Measurements from ENCODE around the gene HSPA1A.

DNA sequence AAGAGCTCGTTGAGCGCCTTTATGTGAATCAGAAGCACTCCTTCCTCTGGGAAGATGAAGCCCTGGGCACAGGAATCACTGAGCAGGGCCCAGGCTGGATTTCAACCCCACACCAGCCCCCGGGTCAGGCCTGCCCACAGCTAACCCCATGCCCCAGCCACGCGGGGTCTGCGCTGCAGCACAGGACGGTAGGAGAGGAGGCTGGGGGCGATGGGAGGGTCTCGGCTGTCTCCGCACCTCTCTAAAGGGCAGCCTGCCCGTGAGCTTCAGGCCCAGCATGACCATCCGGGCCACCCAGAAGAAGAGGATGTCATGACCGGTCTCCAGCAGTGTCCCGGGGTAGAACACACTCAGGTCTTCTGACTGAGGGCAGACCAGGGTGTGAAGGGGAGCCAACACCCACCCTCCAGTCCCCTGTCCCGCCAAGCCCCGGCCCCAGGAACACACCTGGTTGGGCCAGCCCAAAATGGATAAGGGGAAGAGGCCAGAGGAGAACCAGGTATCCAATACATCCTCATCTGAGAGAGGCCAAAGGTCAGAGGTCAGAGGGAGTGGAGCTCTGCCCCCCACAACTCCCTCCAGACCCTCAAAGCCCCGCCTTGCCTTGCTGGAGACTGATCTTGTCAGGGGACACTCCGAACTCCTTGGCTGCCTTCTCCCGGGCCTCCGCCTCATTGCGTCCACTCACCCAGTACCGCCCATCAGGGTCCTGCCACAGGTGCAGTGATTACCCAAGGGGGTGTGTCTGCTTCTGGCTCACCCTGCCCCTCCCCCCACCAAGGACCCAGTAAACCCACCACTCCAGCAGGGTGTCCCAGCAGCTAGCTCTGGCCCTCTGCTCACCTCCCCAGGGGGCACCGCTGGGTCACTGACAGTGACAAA is 33.9 kb upstream of the HSPA1A start:
- TF ChIP-seq, protein P1, sequence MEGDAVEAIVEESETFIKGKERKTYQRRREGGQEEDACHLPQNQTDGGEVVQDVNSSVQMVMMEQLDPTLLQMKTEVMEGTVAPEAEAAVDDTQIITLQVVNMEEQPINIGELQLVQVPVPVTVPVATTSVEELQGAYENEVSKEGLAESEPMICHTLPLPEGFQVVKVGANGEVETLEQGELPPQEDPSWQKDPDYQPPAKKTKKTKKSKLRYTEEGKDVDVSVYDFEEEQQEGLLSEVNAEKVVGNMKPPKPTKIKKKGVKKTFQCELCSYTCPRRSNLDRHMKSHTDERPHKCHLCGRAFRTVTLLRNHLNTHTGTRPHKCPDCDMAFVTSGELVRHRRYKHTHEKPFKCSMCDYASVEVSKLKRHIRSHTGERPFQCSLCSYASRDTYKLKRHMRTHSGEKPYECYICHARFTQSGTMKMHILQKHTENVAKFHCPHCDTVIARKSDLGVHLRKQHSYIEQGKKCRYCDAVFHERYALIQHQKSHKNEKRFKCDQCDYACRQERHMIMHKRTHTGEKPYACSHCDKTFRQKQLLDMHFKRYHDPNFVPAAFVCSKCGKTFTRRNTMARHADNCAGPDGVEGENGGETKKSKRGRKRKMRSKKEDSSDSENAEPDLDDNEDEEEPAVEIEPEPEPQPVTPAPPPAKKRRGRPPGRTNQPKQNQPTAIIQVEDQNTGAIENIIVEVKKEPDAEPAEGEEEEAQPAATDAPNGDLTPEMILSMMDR (IDR thresholded peaks at IDR 0.05): no peak
- no peak for TF ChIP-seq POLR2A (IDR thresholded peaks at IDR 0.05)

All from testis (tissue), 2 donors.